HG03432 (cell line): ENCODE results near the gene TTLL11.

Source experiments
- ATAC-seq: cut with Tn5 transposase; IDR thresholded peaks from one replicate; pipeline ENCODE4 v1.9.1; 2021; ENCODE audit warnings: mild to moderate bottlenecking, moderate library complexity; ENCODE audit not compliant: unreplicated experiment

TTLL11 gene

DNA sequence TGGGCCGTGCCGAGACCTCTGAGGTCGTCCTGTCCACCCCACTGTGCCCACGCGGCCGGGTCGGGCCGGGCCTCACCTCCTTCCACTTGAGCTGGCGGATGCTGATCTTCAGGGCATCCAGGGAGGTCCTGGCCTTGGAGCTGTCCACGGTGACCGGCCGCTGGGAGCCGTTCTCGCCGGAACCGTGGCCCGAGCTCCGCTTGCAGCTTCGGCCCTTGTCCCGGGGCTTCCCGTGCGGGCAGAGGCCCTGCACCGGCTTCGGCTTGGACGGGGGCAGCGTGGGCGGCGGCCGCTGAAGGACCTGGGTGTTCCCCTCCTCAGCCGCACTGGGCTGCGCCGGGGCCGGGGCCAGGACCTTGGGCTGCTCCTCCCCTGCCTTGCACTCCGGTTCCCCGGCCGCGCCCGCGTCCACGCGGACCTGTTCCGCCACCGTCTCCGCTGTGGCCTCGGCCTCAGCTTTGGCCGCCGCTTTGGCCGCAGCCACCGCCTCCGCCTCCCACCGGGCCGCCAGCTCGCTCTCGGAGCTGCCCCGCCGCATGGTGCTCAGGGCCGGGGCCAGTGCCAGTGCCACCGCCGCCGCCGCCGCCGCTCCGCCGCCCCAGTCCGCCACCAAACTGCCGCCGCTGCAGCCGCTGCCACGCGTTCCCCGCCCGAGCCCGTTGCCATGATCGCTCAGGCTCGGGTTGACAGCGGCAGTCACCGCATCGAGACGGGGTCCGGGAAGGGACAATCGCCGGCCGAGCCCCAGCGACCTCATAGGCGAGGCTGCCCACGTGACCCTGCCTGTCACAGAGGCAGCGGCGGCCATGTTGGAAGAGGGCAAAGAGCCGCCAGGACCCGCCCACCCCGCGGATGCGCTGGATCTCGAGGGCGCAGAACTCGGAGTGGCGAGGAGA, at the start of gene TTLL11:
TTLL11 (minus strand) TSS at position 698 of the 896 bp plus-strand sequence; CDS start at position 538, 160 bp downstream.
- ATAC-seq, result peak; percentile 94

DNA sequence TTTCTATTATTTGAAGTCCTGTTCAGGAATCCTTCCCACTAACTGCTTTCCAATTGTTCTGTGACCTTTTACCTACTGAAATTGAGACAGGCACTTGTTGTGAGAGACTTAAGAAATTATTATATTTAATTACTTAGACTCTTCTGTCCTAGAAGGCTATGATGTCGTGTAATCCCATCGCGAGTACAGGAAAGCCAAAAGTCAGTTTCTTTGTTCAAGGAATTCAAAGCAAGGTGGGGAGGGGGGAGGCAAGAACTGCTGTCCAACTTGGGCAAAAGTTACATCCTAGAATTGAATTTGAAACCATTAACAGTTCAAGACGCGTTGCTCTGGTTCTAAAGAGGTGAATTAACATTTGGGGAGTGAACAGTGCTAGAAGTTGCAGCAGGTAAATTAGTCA, 48.6 kb upstream of the TTLL11 start:
- no peak for ATAC-seq

DNA sequence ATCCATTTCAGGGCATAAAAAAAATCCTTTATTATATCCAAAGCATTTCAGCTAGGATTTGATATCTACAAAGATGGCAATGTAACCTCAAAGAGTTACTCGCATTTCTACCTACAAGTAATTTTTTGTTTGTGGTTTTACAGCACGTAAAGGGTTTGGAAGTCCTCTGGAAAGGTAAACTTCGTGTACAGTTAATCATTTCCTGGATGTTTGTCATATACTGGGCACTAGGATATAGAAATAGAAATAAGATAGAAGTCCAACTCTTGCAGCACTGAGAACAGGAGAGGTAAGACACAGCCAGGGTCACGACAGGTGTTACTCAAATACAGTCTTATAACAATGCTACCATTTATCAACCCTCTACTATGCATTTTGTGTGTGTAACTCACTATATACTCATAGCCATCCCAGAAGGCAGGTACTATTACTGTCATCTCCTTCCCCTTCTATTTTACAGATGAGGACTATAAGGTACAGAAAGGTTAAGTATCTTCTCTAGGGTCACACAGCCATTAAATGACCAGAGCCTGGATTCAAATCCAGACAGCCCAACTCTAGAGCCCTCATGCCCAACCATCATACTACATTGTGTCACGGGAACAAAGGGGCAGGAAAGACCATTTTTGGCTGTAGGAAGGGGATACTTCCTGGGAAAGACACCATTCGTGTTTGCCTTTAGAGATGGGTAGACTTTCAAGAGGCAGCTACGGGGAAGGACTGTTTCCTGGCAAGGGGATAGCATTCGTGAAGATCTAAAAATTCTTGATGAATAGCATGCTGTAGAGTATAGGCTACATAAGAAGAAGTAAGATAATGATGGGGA, 47.5 kb upstream of the TTLL11 start:
- ATAC-seq, result no peak

DNA sequence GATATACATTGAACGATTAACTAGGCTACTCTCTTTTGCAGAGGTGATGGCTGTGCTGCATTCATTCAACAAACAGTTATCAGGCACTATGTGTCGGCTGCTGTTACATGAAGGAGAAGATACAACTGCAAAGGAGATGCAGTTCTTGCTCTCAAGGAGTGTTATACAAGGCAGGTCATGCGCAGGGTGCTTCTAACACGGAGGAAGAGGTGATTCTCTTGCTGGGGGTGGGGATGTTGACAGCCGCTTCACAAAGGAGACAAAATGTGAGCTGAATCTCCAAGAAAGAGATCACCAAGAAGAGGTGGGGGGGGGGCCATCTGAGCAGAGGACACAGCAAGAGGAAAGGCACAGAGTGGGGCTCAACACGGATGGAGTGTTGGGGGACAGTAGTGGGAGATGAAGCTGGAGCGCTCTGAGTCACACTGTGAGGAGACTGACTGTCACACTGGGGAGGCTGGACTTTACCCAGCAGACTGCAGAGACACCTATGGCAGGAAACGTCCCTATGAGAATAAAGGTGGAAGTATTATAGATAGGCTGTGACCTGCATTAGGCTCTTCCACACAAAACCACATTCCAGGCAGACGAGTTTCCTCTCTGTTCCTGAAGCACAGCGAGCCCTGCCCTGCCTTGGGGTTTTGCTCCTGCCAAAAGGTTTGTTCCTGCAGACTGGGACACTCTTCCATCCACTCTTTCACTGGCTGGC, 45.6 kb upstream of the TTLL11 start:
- ATAC-seq, result no peak

DNA sequence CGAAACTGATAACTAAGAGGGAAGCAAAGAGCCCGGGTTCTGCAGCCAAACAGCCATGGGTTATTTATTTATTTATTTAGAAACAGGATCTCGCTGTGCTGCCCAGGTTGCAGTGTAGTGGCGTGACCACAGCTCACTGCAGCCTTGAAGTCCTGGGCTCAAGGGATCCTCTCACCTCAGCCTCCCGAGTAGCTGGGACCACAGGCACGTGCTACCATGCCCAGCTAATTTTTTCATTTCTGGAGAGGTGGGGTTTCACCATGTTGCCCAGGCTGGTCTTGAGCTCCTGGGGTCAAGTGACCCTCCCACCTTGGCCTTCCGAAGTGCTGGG, 42.4 kb upstream of the TTLL11 start:
- ATAC-seq, result no peak

DNA sequence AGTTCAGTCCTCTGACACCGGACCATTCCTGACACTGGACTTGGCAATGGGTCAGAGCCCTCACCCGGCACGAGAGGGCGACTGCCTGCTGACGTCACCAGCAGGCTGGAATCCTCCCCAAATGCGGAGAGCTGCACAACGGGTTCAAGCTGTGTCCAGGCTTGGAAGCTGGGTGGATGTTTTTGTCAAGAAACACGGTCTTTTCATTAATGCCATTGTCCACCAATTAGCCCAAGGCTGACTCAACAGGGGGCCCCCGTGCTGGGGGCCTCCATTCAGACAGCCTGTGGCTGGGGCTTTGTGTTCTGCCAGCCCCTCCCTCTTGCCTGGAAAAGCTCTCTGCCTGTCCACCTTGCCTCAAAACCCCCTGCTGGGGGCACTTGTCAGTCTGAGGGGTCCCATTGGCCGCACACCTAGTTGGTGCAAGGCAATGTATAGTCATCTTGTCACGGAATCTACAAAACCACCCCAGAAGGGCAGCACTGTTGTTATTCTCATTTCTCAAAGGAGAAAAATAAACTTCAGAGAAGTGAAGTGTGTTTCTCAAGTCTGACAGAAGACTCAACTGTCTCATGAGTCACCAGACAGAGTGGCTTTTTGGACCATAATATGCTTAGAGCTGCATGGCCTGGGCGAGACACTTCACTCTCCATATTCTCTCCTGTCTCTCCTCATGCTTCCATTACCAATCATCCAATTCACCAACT, 41.9 kb upstream of the TTLL11 start:
- no peak for ATAC-seq

DNA sequence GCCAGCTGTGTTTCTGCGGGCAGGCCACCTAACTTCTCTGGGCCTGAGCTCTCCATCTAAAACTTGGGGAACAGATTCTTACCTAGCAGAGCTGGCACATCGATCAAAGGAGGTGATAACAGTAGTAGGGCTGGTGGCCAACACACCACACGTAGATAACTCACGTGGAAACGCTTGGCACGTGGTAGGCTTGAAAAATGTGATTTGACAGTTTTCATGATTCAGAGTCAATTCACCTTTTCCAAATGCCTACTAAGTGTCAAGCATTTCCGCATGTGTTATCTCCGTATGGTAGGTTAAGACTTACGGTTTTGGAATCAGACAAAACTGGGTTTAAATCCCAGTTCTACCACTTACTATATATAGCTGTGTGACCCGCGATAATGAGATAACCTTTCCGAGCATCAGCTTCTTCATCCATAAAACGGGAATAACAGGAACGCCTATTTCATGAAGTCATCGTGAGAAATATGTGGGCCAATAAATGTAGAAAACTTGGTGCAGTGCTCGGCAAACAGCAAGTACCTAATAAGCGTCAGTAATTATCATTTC, 41.0 kb upstream of the TTLL11 start:
- ATAC-seq, result no peak

GRCh38 chr9:122133263-122133983, 40.3 kb upstream of the TTLL11 start:
- no peak for ATAC-seq

- no peak for ATAC-seq
Measured at GRCh38 chr9:122132539-122132938, 39.4 kb upstream of the TTLL11 start.

- ATAC-seq, result no peak
Measured at GRCh38 chr9:122131401-122132001, 38.4 kb upstream of the TTLL11 start.

- ATAC-seq, result no peak
Measured at GRCh38 chr9:122130837-122131236, 37.7 kb upstream of the TTLL11 start.

GRCh38 chr9:122129969-122130368, 36.9 kb upstream of the TTLL11 start:
- no peak for ATAC-seq

DNA sequence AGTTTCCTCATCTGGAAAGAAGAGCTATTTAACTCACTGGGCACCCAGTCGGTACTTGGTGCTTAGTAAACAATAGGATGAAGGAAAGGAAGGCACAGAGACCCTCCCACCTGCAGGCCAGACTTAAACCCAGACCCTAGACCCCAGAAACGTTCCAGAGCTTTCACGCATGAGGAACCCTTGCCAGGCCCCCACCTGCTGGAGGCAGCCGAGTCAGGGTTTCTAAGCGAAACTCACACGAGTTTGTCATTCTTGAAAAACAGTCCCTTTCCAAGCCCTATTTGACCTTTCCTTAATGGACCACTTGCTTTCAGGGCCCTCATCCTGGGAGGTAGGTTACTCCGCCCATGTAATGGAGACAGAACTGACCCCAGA, 35.8 kb upstream of the TTLL11 start:
- ATAC-seq, result no peak

DNA sequence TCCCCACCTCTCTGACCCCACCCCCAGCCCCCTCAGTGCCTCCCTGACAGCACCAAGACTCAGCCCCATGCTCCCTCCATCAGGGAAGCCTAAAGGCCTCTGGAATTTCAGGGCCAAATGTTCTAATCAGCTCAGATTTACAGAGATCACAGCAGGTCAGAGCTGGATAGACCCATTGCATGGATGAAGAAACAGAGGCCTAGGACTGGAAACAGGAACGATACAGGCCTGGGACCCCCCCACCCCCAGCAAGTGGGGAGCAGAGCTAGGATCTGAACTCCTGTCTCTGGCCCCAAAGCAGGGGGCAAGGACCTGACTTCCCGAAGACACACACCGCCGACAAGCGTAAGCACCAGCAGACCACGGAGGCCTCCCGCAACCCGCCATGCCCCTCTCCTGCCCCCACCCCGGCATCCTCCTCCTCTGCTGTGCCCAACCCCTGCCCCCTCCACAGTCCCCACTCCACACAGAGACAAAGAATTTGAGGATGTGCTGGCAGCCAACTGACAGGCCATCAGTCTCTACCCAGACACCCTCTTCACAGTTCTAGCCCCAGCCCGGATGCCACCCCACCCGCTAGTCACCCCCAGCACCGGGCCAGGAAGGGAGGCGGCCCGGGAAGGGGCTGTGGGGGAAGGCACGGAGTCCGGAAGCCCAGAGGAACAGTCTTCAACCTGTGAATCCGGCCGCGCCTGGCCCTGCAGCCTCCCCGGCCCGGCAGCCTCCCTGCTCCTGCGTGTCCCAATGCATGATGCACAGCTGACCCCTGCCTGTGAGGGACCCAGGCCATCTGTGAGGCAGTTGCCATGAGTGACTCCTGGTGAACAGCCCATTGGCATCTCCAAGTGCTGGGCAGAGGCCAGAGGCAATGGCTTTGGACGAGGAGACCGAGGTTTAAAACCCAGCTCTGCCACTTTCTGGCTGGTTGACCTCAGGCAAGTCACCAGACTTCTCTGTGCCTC, 35.2 kb upstream of the TTLL11 start:
- ATAC-seq, result no peak

GRCh38 chr9:122127396-122127798, 34.3 kb upstream of the TTLL11 start:
- no peak for ATAC-seq

DNA sequence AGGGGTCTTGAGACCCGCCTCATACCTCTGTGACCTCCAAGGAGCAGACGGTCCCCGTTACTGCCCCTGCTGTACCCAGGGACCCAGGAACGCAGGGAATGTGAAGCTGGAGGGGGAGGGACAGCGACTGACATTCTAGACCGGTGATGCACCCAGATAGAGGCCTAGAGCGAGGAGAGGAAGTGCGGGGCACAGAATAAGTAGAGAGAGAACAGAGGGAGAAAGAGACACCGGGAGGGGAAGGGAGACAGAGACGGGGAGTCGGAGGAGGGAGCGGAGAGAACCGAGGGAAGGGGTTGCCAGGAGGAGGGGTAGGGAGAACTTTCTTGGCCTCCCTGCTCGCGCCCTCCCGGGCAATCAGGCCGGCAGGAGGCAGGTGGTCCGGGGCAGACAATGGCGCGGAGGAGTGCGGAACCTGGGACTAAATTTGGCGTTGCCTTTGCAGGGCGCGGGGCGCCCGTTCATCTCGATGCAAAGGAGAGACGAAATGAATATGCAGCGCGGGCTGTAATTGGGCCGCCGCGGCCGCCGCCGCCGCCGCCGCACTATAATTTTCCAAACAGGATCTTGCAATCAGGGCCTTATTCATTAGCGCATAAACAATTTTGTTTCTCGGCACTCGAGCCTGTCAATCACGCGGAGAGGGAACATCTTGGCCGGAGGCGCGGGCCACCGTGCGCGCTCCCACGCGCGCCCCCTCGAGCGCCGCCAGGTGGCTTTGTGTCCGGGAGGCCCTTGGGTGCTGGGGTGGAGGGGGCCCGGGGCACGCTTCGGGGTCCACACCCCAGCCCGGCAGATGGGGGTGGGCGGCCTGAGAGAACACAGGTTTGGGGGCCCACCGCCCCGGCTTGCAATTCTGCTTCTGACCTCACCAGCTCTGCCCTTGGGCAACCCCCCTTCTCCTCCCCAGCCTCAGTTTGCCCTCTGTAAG, 33.5 kb upstream of the TTLL11 start:
- ATAC-seq, result no peak
